GM12878 (cell line): Measurements from ENCODE around the gene MMEL1. TPM values are rescaled to one million over a fixed set of nuclear protein-coding genes. Genes with fewer than 3 reads are reported as not detected.

ENCODE experiments used
- CBX5 ChIP-seq: sonication (generic); IDR thresholded peaks from 2 replicates; pipeline ENCODE4 v1.6.1; 2016; ENCODE audit warnings: low read depth, moderate library complexity, mild to moderate bottlenecking, inconsistent platforms
- EZH2 ChIP-seq: IDR thresholded peaks from 2 replicates; pipeline ENCODE4 v1.6.1; 2012; ENCODE audit warnings: low read depth, mild to moderate bottlenecking, control low read depth, inconsistent platforms, low read length, borderline replicate concordance; ENCODE audit not compliant: control insufficient read depth
- NFIC ChIP-seq: IDR thresholded peaks from 2 replicates; pipeline ENCODE4 v1.6.1; 2012; ENCODE audit warnings: low read depth, mild to moderate bottlenecking, inconsistent platforms, low read length, moderate library complexity
- NR2C1 ChIP-seq: fragments of 450-650 bp; IDR thresholded peaks from 2 replicates; pipeline ENCODE4 v1.6.1; 2017; ENCODE audit warnings: antibody characterized with exemption, mild to moderate bottlenecking, moderate library complexity
- NR2C2 ChIP-seq: IDR thresholded peaks from 2 replicates; pipeline ENCODE4 v1.6.1; 2011; ENCODE audit warnings: borderline replicate concordance, low read depth; ENCODE audit not compliant: control insufficient read depth, insufficient read length
- SIN3A ChIP-seq: IDR thresholded peaks from 2 replicates; pipeline ENCODE4 v1.6.1; 2012; ENCODE audit warnings: low read depth, low read length, improper control_type of control experiment
- WRNIP1 ChIP-seq: IDR thresholded peaks from 2 replicates; pipeline ENCODE4 v1.6.1; 2011; ENCODE audit warnings: low read depth, low read length, improper control_type of control experiment, borderline replicate concordance
- polyA plus RNA-seq, 11 experiments: library from polyadenylated mRNA; depleted of rRNA in 4 of 11; unstranded in 6 of 11; stranded (reverse) in 5 of 11; fragments of >200 nt; fragmentation: Nextera tagmentation in 4 of 11; fragmentation: Illumina TruSeq in 1 of 11; extraction: Ambion mirVana in 4 of 11; extraction: Trizol in 1 of 11; gene quantifications; 1 replicate in 1 of 11; 2 replicates in 10 of 11; pipeline versions ENCODE4 v1.2.1 to v1.2.3, GENCODE V29; 2011 to 2016; ENCODE audit warnings: inconsistent platforms in 2 of 11, missing spikeins in 2 of 11, low read depth in 1 of 11
- total RNA-seq, 4 experiments: library from RNA; depleted of rRNA in 3 of 4; stranded (reverse); fragments of >200 nt in 3 of 4; fragmentation: Illumina TruSeq in 1 of 4; extraction: Trizol in 1 of 4; gene quantifications; 2 replicates each; pipeline versions ENCODE4 v1.2.1 to v1.2.3, GENCODE V29; 2013 to 2021
- TF ChIP-seq, protein P1 (sequence below): fragments of 450-650 bp; IDR thresholded peaks from 2 replicates; pipeline ENCODE4 v1.6.1; 2016; ENCODE audit warnings: mild to moderate bottlenecking, moderate library complexity, borderline replicate concordance
- TF ChIP-seq, protein P2 (sequence below): fragments of 450-650 bp; IDR thresholded peaks from 2 replicates; pipeline ENCODE4 v1.6.1; 2017; ENCODE audit warnings: borderline replicate concordance
- TF ChIP-seq, protein P3 (sequence below): fragments of 450-650 bp; IDR thresholded peaks from 2 replicates; pipeline ENCODE4 v1.6.1; 2018; ENCODE audit warnings: mild to moderate bottlenecking, low read depth, moderate library complexity; ENCODE audit not compliant: partially characterized antibody
- TF ChIP-seq, protein P4 (sequence below): fragments of 450-650 bp; formaldehyde crosslinking; IDR thresholded peaks from 2 replicates; pipeline ENCODE4 v1.5.0; 2022; ENCODE audit warnings: mild to moderate bottlenecking, missing genetic modification characterization
- TF ChIP-seq, protein P5 (sequence below): IDR thresholded peaks from 2 replicates; pipeline ENCODE4 v1.6.1; 2012; ENCODE audit warnings: low read depth, low read length, improper control_type of control experiment
- TF ChIP-seq, protein P6 (sequence below): fragments of 450-650 bp; conservative IDR thresholded peaks from 2 replicates; pipeline ENCODE4 v1.6.1; 2017; ENCODE audit warnings: mild to moderate bottlenecking, moderate library complexity

Gene MMEL1
- total and polyA plus RNA-seq, 10 of the 15 experiments (the other 5 are each of a cell fraction or from before 2014, with no cell fraction given), result 0.11 TPM; not detected in 9

DNA sequence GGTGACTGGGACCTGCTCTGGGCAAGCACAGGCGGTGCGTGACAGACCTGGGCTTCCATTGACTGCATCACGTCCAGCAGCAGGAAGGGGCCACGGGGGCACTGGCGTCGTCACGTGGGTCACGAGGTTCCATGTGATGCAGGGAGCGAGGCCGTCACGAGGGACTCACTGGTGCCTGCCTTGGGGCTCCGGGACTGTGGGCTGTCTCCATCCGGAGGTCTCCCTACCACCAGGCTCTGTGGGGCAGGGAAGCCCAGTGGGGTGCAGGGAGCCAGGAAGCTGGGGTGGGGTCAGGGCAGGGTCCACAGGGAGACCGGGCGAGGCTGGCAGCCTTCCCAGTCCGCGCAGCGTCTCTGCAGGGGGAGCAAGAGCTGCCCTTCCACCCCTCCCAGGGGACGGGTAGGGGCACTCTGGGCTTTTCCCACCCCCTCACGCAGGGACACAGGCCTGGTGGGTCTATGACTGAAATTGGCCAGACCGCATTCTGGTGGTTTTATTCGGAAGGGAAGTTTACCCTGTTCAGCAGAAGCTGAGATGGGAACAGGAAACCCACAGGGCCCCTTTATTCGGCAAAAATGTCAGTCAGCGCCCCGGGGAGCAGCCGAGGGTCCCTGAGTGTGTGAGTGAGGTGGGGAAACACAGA lies 77.1 kb downstream of the MMEL1 start (continued):
- TF ChIP-seq, protein P1, sequence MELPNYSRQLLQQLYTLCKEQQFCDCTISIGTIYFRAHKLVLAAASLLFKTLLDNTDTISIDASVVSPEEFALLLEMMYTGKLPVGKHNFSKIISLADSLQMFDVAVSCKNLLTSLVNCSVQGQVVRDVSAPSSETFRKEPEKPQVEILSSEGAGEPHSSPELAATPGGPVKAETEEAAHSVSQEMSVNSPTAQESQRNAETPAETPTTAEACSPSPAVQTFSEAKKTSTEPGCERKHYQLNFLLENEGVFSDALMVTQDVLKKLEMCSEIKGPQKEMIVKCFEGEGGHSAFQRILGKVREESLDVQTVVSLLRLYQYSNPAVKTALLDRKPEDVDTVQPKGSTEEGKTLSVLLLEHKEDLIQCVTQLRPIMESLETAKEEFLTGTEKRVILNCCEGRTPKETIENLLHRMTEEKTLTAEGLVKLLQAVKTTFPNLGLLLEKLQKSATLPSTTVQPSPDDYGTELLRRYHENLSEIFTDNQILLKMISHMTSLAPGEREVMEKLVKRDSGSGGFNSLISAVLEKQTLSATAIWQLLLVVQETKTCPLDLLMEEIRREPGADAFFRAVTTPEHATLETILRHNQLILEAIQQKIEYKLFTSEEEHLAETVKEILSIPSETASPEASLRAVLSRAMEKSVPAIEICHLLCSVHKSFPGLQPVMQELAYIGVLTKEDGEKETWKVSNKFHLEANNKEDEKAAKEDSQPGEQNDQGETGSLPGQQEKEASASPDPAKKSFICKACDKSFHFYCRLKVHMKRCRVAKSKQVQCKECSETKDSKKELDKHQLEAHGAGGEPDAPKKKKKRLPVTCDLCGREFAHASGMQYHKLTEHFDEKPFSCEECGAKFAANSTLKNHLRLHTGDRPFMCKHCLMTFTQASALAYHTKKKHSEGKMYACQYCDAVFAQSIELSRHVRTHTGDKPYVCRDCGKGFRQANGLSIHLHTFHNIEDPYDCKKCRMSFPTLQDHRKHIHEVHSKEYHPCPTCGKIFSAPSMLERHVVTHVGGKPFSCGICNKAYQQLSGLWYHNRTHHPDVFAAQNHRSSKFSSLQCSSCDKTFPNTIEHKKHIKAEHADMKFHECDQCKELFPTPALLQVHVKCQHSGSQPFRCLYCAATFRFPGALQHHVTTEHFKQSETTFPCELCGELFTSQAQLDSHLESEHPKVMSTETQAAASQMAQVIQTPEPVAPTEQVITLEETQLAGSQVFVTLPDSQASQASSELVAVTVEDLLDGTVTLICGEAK, result no peak
- TF ChIP-seq NR2C2 (no peak), WRNIP1 (no peak), SIN3A (no peak), EZH2 (no peak), NR2C1 (no peak), CBX5 (no peak), NFIC (peak; percentile 48; the same call in 1 of the 2 replicates)
- TF ChIP-seq, protein P2, sequence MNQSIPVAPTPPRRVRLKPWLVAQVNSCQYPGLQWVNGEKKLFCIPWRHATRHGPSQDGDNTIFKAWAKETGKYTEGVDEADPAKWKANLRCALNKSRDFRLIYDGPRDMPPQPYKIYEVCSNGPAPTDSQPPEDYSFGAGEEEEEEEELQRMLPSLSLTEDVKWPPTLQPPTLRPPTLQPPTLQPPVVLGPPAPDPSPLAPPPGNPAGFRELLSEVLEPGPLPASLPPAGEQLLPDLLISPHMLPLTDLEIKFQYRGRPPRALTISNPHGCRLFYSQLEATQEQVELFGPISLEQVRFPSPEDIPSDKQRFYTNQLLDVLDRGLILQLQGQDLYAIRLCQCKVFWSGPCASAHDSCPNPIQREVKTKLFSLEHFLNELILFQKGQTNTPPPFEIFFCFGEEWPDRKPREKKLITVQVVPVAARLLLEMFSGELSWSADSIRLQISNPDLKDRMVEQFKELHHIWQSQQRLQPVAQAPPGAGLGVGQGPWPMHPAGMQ, result no peak
- TF ChIP-seq, protein P3, sequence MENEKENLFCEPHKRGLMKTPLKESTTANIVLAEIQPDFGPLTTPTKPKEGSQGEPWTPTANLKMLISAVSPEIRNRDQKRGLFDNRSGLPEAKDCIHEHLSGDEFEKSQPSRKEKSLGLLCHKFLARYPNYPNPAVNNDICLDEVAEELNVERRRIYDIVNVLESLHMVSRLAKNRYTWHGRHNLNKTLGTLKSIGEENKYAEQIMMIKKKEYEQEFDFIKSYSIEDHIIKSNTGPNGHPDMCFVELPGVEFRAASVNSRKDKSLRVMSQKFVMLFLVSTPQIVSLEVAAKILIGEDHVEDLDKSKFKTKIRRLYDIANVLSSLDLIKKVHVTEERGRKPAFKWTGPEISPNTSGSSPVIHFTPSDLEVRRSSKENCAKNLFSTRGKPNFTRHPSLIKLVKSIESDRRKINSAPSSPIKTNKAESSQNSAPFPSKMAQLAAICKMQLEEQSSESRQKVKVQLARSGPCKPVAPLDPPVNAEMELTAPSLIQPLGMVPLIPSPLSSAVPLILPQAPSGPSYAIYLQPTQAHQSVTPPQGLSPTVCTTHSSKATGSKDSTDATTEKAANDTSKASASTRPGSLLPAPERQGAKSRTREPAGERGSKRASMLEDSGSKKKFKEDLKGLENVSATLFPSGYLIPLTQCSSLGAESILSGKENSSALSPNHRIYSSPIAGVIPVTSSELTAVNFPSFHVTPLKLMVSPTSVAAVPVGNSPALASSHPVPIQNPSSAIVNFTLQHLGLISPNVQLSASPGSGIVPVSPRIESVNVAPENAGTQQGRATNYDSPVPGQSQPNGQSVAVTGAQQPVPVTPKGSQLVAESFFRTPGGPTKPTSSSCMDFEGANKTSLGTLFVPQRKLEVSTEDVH, result no peak
- TF ChIP-seq, protein P4, sequence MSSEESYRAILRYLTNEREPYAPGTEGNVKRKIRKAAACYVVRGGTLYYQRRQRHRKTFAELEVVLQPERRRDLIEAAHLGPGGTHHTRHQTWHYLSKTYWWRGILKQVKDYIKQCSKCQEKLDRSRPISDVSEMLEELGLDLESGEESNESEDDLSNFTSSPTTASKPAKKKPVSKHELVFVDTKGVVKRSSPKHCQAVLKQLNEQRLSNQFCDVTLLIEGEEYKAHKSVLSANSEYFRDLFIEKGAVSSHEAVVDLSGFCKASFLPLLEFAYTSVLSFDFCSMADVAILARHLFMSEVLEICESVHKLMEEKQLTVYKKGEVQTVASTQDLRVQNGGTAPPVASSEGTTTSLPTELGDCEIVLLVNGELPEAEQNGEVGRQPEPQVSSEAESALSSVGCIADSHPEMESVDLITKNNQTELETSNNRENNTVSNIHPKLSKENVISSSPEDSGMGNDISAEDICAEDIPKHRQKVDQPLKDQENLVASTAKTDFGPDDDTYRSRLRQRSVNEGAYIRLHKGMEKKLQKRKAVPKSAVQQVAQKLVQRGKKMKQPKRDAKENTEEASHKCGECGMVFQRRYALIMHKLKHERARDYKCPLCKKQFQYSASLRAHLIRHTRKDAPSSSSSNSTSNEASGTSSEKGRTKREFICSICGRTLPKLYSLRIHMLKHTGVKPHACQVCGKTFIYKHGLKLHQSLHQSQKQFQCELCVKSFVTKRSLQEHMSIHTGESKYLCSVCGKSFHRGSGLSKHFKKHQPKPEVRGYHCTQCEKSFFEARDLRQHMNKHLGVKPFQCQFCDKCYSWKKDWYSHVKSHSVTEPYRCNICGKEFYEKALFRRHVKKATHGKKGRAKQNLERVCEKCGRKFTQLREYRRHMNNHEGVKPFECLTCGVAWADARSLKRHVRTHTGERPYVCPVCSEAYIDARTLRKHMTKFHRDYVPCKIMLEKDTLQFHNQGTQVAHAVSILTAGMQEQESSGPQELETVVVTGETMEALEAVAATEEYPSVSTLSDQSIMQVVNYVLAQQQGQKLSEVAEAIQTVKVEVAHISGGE (CRISPR knock-in tag), result no peak
- TF ChIP-seq, protein P5, sequence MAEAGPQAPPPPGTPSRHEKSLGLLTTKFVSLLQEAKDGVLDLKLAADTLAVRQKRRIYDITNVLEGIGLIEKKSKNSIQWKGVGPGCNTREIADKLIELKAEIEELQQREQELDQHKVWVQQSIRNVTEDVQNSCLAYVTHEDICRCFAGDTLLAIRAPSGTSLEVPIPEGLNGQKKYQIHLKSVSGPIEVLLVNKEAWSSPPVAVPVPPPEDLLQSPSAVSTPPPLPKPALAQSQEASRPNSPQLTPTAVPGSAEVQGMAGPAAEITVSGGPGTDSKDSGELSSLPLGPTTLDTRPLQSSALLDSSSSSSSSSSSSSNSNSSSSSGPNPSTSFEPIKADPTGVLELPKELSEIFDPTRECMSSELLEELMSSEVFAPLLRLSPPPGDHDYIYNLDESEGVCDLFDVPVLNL, result no peak
- TF ChIP-seq, protein P6, sequence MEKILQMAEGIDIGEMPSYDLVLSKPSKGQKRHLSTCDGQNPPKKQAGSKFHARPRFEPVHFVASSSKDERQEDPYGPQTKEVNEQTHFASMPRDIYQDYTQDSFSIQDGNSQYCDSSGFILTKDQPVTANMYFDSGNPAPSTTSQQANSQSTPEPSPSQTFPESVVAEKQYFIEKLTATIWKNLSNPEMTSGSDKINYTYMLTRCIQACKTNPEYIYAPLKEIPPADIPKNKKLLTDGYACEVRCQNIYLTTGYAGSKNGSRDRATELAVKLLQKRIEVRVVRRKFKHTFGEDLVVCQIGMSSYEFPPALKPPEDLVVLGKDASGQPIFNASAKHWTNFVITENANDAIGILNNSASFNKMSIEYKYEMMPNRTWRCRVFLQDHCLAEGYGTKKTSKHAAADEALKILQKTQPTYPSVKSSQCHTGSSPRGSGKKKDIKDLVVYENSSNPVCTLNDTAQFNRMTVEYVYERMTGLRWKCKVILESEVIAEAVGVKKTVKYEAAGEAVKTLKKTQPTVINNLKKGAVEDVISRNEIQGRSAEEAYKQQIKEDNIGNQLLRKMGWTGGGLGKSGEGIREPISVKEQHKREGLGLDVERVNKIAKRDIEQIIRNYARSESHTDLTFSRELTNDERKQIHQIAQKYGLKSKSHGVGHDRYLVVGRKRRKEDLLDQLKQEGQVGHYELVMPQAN, result peak; percentile 39
